Measurements from ENCODE around the gene KCNAB3.

The KCNAB3 gene

DNA sequence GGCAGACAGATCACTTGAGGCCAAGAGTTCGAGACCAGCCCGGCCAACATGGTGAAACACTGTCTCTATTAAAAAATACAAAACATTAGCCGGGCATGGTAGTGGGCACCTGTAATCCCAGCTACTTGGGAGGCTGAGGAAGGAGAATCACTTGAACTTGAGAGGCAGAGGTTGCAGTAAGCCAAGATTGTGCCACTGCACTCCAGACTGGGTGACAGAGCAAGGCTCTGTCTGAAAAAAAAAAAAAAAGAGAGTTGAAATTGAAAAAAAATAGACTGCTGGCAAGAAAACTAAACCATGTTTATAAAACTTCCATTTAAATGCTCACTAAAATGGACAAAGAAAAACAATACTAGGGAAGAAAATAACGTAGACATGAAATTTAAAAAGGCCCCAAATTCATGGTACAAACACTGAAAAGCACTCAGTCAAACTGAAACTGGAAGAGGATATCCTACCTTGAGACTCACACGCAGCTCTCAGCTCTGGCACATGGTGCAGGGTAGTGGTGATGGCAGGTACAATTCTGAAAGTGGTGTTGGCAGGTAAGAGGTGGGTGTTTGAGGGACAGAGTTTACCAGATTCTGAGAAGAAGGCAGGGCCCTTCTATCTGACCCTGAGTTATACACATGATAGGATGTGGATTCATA is 21.6 kb upstream of the KCNAB3 start:
- Histone ChIP-seq H3K36me3 (ENCODE audit: control insufficient read depth in 2 of 2, insufficient read depth in 1 of 2, low read length in 2 of 2) (peaks cover 37 to 40% of the 10 kb centered on the region in 2 experiments), H3K4me1 (ENCODE audit: control insufficient read depth, insufficient read depth, low read length) (no peaks in the 10 kb centered on the region), H3K27ac (ENCODE audit: extremely low read depth, low read depth, low read length) (no peak overlapping the region), H3K4me3 (ENCODE audit: low read depth, low read length) (no peak overlapping the region), H3K9me3 (ENCODE audit: control insufficient read depth, insufficient read depth, low read depth, low read length) (no peaks in the 10 kb centered on the region)
- POLR2A ChIA-PET, result interaction anchor here (0.8 kb wide), 1 partner anchor 15 kb away, joined by 3 read pairs; no protein-coding TSS in a partner anchor
- TF ChIP-seq SP7 (tag by site-specific recombination; IDR thresholded peaks at IDR 0.05) (no peak), ZFP37 (tag by site-specific recombination; IDR thresholded peaks at IDR 0.05) (no peak), ZNF777 (tag by site-specific recombination; IDR thresholded peaks at IDR 0.05; ENCODE audit: borderline replicate concordance) (no peak), ZNF37A (tag by site-specific recombination; IDR thresholded peaks at IDR 0.05) (no peak), ZNF174 (tag by site-specific recombination; IDR thresholded peaks at IDR 0.05) (no peak), ZNF2 (tag by site-specific recombination; IDR thresholded peaks at IDR 0.05) (no peak), PBX3 (CRISPR knock-in tag; IDR thresholded peaks at IDR 0.05) (no peak), ZNF18 (tag by site-specific recombination; IDR thresholded peaks at IDR 0.05) (no peak), RBAK (tag by site-specific recombination; IDR thresholded peaks at IDR 0.05) (no peak), ZNF626 (tag by site-specific recombination; IDR thresholded peaks at IDR 0.05) (no peak), GLIS1 (tag by site-specific recombination; IDR thresholded peaks at IDR 0.05) (no peak)
- TF ChIP-seq, protein P1, sequence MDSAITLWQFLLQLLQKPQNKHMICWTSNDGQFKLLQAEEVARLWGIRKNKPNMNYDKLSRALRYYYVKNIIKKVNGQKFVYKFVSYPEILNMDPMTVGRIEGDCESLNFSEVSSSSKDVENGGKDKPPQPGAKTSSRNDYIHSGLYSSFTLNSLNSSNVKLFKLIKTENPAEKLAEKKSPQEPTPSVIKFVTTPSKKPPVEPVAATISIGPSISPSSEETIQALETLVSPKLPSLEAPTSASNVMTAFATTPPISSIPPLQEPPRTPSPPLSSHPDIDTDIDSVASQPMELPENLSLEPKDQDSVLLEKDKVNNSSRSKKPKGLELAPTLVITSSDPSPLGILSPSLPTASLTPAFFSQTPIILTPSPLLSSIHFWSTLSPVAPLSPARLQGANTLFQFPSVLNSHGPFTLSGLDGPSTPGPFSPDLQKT (IDR thresholded peaks at IDR 0.05; ENCODE audit: borderline replicate concordance, low read depth, low read length), result no peak
- CTCF ChIA-PET, result interaction anchor here (0.6 kb wide), 1 partner anchor 34 kb away, joined by 3 read pairs; no protein-coding TSS in a partner anchor

- TF ChIP-seq KLF8 (tag by site-specific recombination; IDR thresholded peaks at IDR 0.05) (no peak), ZNF146 (tag by site-specific recombination; IDR thresholded peaks at IDR 0.05) (peak; percentile 98)
- CTCF ChIA-PET, result no interaction called here
- H3K9me3 ChIP-seq (ENCODE audit: control insufficient read depth, insufficient read depth, low read depth, low read length), result no peaks in the 10 kb centered on the region
- H3K27ac ChIP-seq (ENCODE audit: extremely low read depth, low read depth, low read length), result no peak overlapping the region
- no peaks in the 10 kb centered on the region for H3K4me1 ChIP-seq (ENCODE audit: control insufficient read depth, insufficient read depth, low read length)
- no peak overlapping the region for H3K4me3 ChIP-seq (ENCODE audit: low read depth, low read length)
- POLR2A ChIA-PET, result no interaction called here
- peaks cover 44 to 47% of the 10 kb centered on the region in 2 experiments for H3K36me3 ChIP-seq (ENCODE audit: control insufficient read depth in 2 of 2, insufficient read depth in 1 of 2, low read length in 2 of 2)
Observed at GRCh38 chr17:7950578-7950977, 20.9 kb upstream of the KCNAB3 start.

DNA sequence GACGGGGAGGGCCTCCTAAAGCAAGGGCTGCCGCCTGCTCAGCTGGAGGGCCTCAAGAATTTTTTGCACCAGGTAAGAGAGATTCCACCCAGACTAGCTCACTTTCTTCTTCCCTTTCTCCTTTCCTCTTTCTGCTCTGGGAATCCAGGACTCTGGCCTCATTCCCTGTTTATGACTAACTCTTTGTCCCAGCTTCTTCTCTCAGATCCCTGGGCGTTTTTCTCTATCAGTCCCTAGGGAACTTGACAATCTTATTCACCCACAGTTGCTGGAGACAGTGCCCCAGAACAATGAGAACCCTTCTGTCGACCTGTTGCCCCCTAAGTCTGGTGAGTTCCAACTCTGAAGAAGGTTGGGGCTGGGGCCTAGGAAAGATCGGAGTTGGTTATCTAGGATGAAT is 18.0 kb upstream of the KCNAB3 start:
- ChIA-PET CTCF (interaction anchor here (1.0 to 1.3 kb wide), 2 partner anchors 36 to 50 kb away, joined by 3 to 4 read pairs; no protein-coding TSS in a partner anchor), POLR2A (interaction anchor here (0.5 to 1.1 kb wide), 2 partner anchors 91 to 400 kb away, joined by 3 read pairs; partner anchors contain the start of gene NAA38)
- no peak overlapping the region for H3K27ac ChIP-seq (ENCODE audit: extremely low read depth, low read depth, low read length)
- H3K36me3 ChIP-seq (ENCODE audit: control insufficient read depth in 2 of 2, insufficient read depth in 1 of 2, low read length in 2 of 2), result peaks cover 69 to 73% of the 10 kb centered on the region in 2 experiments
- no peak overlapping the region for H3K4me3 ChIP-seq (ENCODE audit: low read depth, low read length)
- no peaks in the 10 kb centered on the region for H3K4me1 ChIP-seq (ENCODE audit: control insufficient read depth, insufficient read depth, low read length)
- H3K9me3 ChIP-seq (ENCODE audit: control insufficient read depth, insufficient read depth, low read depth, low read length), result no peaks in the 10 kb centered on the region
- TF ChIP-seq PRDM1 (tag by site-specific recombination; IDR thresholded peaks at IDR 0.05), result peak; percentile 43; the same call in 1 of the 2 replicates
- TF ChIP-seq ZNF341 (tag by site-specific recombination; IDR thresholded peaks at IDR 0.05; ENCODE audit: low read depth), result no peak
- TF ChIP-seq ZNF223 (tag by site-specific recombination; IDR thresholded peaks at IDR 0.05), result no peak

All from HEK293 (cell line).